Pancreas (tissue), 10 donors: ENCODE data around the gene PPM1F. TPM values are rescaled to one million over a fixed set of nuclear protein-coding genes. Genes with fewer than 3 reads are reported as not detected.

Experiments used
- ATAC-seq, 4 donors: fragments of 200-7000 bp; cut with Tn5 transposase; one replicate each; pipeline versions ENCODE4 v1.8.0 to v1.9.1; 2020; ENCODE audit warnings: mild to moderate bottlenecking in 4 of 4, moderate library complexity in 4 of 4
- DNase-seq, 6 donors: peaks; one replicate each; pipeline ENCODE4 v3.0.0-alpha.2; 2020
- FAIRE-seq: peaks from 2 replicates; lab custom pipeline; 2012; peaks lifted over from hg19 to GRCh38; lab: Jason Lieb, UNC
- H3K27ac ChIP-seq, 4 donors: fragments of 200-600 bp; sonication (generic); 1 replicate in 3 of 4; 2 replicates in 1 of 4; pipeline versions ENCODE4 v1.5.0 to v1.8.0; 2020
- H3K27me3 ChIP-seq, 4 donors: fragments of 200-600 bp; one replicate each; pipeline ENCODE4 v1.8.0; 2021
- H3K36me3 ChIP-seq, 3 donors: fragments of 200-600 bp; sonication (generic) in 1 of 3; one replicate each; pipeline versions ENCODE4 v1.5.0 to v1.8.0; 2020 to 2021
- H3K4me1 ChIP-seq, 3 donors: fragments of 200-600 bp; one replicate each; pipeline ENCODE4 v1.8.0; 2021
- H3K4me3 ChIP-seq, 4 donors: fragments of 200-600 bp; sonication (generic) in 2 of 4; one replicate each; pipeline versions ENCODE4 v1.5.0 to v1.8.0; 2020 to 2021
- H3K9me3 ChIP-seq, 4 donors: fragments of 200-600 bp; one replicate each; pipeline ENCODE4 v1.8.0; 2021
- CTCF ChIP-seq, 4 donors: fragments of 200-600 bp; sonication (generic) in 3 of 4; IDR thresholded peaks; one replicate each; pipeline versions ENCODE4 v1.5.0 to v1.8.0; 2021; ENCODE audit warnings: antibody characterized with exemption in 4 of 4
- WGBS, 2 donors: extraction: QIAGEN DNeasy Blood & Tissue Kit; methylation state at CpG; one replicate each; pipeline ENCODE4 v1.1.7; 2013; 5-methylcytosine and 5-hydroxymethylcytosine counted together
- intact Hi-C, 3 donors: fragments of 100-400 bp; cut with DNase I; formaldehyde crosslinking; loops; one replicate each; pipeline versions ENCODE4 v1.11.1 to v1.14.2; 2022
- polyA plus RNA-seq, 2 donors: library from polyadenylated mRNA; stranded (reverse); fragments of 200-250 nt; gene quantifications; one replicate each; pipeline ENCODE4 v1.2.3, GENCODE V29; 2013
- total RNA-seq, 6 donors: library from RNA; stranded (reverse); fragmentation: NEBNext Ultra II Directional in 4 of 6; extraction: Animal tissue kit (Norgen Biotek cat#: 25700) in 4 of 6; gene quantifications; one replicate each; pipeline versions ENCODE4 v1.2.1 to v1.2.4, GENCODE V29; 2021 to 2023
- donor health status: healthy with polysubstance abuse.
- donor health status: DM: no; HTN: no; CAD: no; lungs with moderate emphysema.
- donor health status: DM: no; HTN: no; CAD: no.
- donor health status: control.
- donor health status: control.
- donor health status: Bipolar disorder and iron deficiency.
- donor health status: DM: yes; HTN: yes; CAD: no.
- donor health status: DM: no; HTN: no; CAD: no.
- donor health status: DM: no; HTN: no; CAD: no.
- donor health status: DM: yes; HTN: yes; CAD: no.

Gene PPM1F
- total and polyA plus RNA-seq, 8 donors: 9.2 to 16.0 (median 10.2) TPM

GRCh38 chr22:21964918-21965484 lies 12.4 kb upstream of the PPM1F start:
- WGBS, 2 donors: 93% methylated on average over 6 of the region's 6 CpGs

GRCh38 chr22:21964234-21964633 lies 11.6 kb upstream of the PPM1F start:
- TF ChIP-seq CTCF (IDR thresholded peaks at IDR 0.05): no peak
- intact Hi-C loops: no loop called here
- no peaks in the 10 kb centered on the region for H3K9me3 ChIP-seq
- H3K4me1 ChIP-seq: no peaks in the 10 kb centered on the region
- ATAC-seq (no peak), DNase-seq (no peak), FAIRE-seq (no peak)
- no peak overlapping the region for H3K4me3 ChIP-seq
- H3K36me3 ChIP-seq: peaks cover 0 to 48% (median 31%) of the 10 kb centered on the region in 3 donors
- WGBS, 2 donors: 95 to 96% methylated on average over 15 of the region's 15 CpGs
- H3K27me3 ChIP-seq: no peaks in the 10 kb centered on the region
- no peak overlapping the region for H3K27ac ChIP-seq

More at GRCh38 chr22:21964918-21965484, 12.4 kb upstream of the PPM1F start:
- DNase-seq: no peak
- Histone ChIP-seq H3K4me1 (no peaks in the 10 kb centered on the region), H3K9me3 (no peaks in the 10 kb centered on the region), H3K4me3 (no peak overlapping the region), H3K27ac (no peak overlapping the region), H3K36me3 (peaks cover 0 to 52% (median 30%) of the 10 kb centered on the region in 3 donors), H3K27me3 (no peaks in the 10 kb centered on the region)
- TF ChIP-seq CTCF (IDR thresholded peaks at IDR 0.05): no peak
- FAIRE-seq: no peak
- ATAC-seq: no peak
- intact Hi-C loops: no loop called here

GRCh38 chr22:21963790-21964211 lies 11.2 kb upstream of the PPM1F start:
- intact Hi-C loops: no loop called here
- Histone ChIP-seq H3K9me3 (no peaks in the 10 kb centered on the region), H3K36me3 (peaks cover 0 to 51% (median 31%) of the 10 kb centered on the region in 3 donors), H3K27me3 (no peaks in the 10 kb centered on the region), H3K4me3 (no peak overlapping the region), H3K4me1 (no peaks in the 10 kb centered on the region), H3K27ac (no peak overlapping the region)
- FAIRE-seq (no peak), ATAC-seq (no peak), DNase-seq (no peak)
- TF ChIP-seq CTCF (IDR thresholded peaks at IDR 0.05): no peak
- WGBS, 2 donors: 95 to 96% methylated on average over 19 of the region's 19 CpGs

DNA sequence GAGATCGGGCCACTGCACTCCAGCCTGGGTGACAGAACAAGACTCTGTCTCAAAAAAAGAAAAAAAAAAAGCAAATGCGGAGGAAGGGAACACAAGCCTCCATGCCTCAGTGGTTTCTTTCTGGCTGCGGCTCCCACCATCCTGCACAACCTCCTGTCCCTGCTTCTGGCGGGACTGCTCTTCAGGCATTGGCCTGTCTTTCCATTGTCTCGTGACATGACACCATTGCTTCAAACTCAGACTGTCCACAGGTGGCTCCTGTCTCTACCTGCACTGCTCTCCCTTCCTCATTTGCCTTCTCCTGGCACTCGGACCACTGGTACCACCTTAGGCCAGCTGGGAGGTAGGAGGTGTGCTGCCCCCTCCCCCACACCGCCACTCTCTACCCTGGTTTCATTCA lies 10.6 kb upstream of the PPM1F start:
- peaks cover 0 to 50% (median 26%) of the 10 kb centered on the region in 3 donors for H3K36me3 ChIP-seq
- no peak for TF ChIP-seq CTCF (IDR thresholded peaks at IDR 0.05)
- no peak for FAIRE-seq

DNA sequence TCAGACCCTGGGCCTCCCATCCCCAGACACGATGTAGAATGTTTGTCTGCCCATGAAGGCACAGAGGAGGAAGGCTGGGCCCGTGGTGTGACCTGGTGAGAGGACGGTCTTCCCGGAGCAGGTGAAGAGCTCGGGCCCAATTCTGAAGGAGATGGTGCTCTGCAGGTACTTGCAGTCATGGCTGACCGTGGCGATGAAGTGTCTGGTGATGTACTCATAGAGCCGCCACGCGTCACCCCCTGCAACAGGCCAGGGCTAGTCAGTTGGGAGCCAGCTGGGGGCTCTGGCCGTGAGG lies 10.0 kb upstream of the PPM1F start:
- FAIRE-seq (no peak), ATAC-seq (no peak), DNase-seq (no peak)
- Histone ChIP-seq H3K4me1 (no peaks in the 10 kb centered on the region), H3K9me3 (no peaks in the 10 kb centered on the region), H3K4me3 (no peak overlapping the region), H3K36me3 (peaks cover 0 to 46% (median 22%) of the 10 kb centered on the region in 3 donors), H3K27me3 (no peaks in the 10 kb centered on the region), H3K27ac (no peak overlapping the region)
- intact Hi-C loops: no loop called here
- TF ChIP-seq CTCF (IDR thresholded peaks at IDR 0.05): no peak
- 92 to 95% methylated on average over 11 of the region's 11 CpGs for WGBS, 2 donors

More for the DNA sequence above, 10.6 kb upstream of the PPM1F start:
- Histone ChIP-seq H3K4me1 (no peaks in the 10 kb centered on the region), H3K27ac (no peak overlapping the region), H3K9me3 (no peaks in the 10 kb centered on the region), H3K4me3 (no peak overlapping the region), H3K27me3 (no peaks in the 10 kb centered on the region)
- intact Hi-C loops: no loop called here
- ATAC-seq: no peak
- WGBS, 2 donors: 90% methylated on average over 7 of the region's 7 CpGs
- no peak for DNase-seq
